Neural crest cell (in vitro differentiated cells): ENCODE measurements around the gene ITGB4. TPM values are rescaled to one million over a fixed set of nuclear protein-coding genes. Genes with fewer than 3 reads are reported as not detected.

Source experiments
- DNase-seq: peaks from one replicate; pipeline ENCODE4 v3.0.0; 2021; ENCODE audit warnings: low read depth, mixed read lengths, low spot score
- H3K27ac Mint-ChIP-seq: one replicate; pipeline ENCODE4 v1.8.0; 2021; ENCODE audit warnings: mild to moderate bottlenecking, mixed read lengths; ENCODE audit not compliant: unreplicated experiment
- H3K27me3 Mint-ChIP-seq: 2 replicates; pipeline ENCODE4 v1.8.0; 2021; ENCODE audit warnings: low read depth, mild to moderate bottlenecking, mixed read lengths
- H3K36me3 Mint-ChIP-seq: 2 replicates; pipeline ENCODE4 v1.8.0; 2021; ENCODE audit warnings: low read depth, mild to moderate bottlenecking, mixed read lengths
- H3K4me1 Mint-ChIP-seq: 2 replicates; pipeline ENCODE4 v1.8.0; 2021; ENCODE audit warnings: mixed read lengths
- H3K4me3 Mint-ChIP-seq: one replicate; pipeline ENCODE4 v1.8.0; 2021; ENCODE audit warnings: mild to moderate bottlenecking, mixed read lengths
- H3K9me3 Mint-ChIP-seq: 2 replicates; pipeline ENCODE4 v1.8.0; 2021; ENCODE audit warnings: mixed read lengths
- total RNA-seq: library from RNA; stranded (reverse); gene quantifications from 2 replicates; pipeline ENCODE4 v1.2.1, GENCODE V29; 2021
- TF ChIP-seq, protein P1 (sequence below): fragments of 200-600 bp; sonication (generic); conservative IDR thresholded peaks from 2 replicates; pipeline ENCODE4 v1.5.0; 2021; ENCODE audit warnings: antibody characterized with exemption, mild to moderate bottlenecking

The ITGB4 gene
- total RNA-seq, 1 donor from 2014 or later: 1.4 TPM

DNA sequence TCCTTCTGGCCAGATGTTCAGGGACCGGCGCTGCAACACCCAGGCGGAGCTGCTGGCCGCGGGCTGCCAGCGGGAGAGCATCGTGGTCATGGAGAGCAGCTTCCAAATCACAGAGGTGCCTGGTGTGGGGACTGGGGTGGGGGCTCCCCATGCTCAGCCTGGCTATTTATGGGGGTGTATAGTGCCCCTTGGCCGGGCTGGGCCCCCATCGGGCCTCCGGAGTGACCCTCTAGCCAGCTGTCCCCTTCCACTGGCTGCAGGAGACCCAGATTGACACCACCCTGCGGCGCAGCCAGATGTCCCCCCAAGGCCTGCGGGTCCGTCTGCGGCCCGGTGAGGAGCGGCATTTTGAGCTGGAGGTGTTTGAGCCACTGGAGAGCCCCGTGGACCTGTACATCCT, 6.1 kb downstream of the ITGB4 start:
- Mint-ChIP-seq H3K27me3 (peaks cover 10% of the 10 kb centered on the region), H3K9me3 (no peaks in the 10 kb centered on the region), H3K27ac (no peak overlapping the region), H3K4me3 (no peak overlapping the region), H3K4me1 (no peaks in the 10 kb centered on the region), H3K36me3 (no peaks in the 10 kb centered on the region)
- no peak for DNase-seq
- TF ChIP-seq, protein P1, sequence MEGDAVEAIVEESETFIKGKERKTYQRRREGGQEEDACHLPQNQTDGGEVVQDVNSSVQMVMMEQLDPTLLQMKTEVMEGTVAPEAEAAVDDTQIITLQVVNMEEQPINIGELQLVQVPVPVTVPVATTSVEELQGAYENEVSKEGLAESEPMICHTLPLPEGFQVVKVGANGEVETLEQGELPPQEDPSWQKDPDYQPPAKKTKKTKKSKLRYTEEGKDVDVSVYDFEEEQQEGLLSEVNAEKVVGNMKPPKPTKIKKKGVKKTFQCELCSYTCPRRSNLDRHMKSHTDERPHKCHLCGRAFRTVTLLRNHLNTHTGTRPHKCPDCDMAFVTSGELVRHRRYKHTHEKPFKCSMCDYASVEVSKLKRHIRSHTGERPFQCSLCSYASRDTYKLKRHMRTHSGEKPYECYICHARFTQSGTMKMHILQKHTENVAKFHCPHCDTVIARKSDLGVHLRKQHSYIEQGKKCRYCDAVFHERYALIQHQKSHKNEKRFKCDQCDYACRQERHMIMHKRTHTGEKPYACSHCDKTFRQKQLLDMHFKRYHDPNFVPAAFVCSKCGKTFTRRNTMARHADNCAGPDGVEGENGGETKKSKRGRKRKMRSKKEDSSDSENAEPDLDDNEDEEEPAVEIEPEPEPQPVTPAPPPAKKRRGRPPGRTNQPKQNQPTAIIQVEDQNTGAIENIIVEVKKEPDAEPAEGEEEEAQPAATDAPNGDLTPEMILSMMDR: no peak

DNA sequence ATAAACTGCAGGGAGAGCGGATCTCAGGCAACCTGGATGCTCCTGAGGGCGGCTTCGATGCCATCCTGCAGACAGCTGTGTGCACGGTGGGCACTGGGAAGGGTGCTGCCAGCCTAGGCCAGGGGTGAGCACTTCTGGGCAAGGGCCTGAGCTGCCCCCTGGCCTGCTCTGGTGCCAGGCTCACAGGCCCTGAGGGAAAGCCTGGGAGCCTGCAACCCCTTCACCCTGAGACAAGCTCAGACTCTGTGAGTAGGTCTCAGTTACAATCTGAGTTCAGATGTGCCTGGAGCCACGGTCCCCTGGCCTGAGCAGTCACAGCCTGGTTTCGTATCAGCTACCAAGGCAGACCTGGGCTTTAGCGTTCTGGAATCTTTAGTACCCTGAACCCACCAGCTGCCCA, 8.1 kb downstream of the ITGB4 start:
- DNase-seq: no peak
- Mint-ChIP-seq H3K4me1 (no peaks in the 10 kb centered on the region), H3K27ac (no peak overlapping the region), H3K27me3 (no peaks in the 10 kb centered on the region), H3K9me3 (no peaks in the 10 kb centered on the region), H3K36me3 (no peaks in the 10 kb centered on the region), H3K4me3 (no peak overlapping the region)
- TF ChIP-seq, protein P1: no peak

DNA sequence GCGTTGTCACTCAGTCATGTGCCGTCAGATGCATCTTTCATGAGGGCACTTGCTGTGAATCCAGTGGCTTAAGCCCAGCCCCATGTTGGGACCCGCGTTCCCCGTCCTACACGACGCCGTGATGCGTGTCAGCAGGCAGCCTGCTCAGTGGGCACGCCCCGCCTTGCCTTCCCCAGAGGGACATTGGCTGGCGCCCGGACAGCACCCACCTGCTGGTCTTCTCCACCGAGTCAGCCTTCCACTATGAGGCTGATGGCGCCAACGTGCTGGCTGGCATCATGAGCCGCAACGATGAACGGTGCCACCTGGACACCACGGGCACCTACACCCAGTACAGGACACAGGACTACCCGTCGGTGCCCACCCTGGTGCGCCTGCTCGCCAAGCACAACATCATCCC, 8.8 kb downstream of the ITGB4 start:
- Mint-ChIP-seq H3K27ac (no peak overlapping the region), H3K4me1 (no peaks in the 10 kb centered on the region)
- TF ChIP-seq, protein P1: no peak

DNA sequence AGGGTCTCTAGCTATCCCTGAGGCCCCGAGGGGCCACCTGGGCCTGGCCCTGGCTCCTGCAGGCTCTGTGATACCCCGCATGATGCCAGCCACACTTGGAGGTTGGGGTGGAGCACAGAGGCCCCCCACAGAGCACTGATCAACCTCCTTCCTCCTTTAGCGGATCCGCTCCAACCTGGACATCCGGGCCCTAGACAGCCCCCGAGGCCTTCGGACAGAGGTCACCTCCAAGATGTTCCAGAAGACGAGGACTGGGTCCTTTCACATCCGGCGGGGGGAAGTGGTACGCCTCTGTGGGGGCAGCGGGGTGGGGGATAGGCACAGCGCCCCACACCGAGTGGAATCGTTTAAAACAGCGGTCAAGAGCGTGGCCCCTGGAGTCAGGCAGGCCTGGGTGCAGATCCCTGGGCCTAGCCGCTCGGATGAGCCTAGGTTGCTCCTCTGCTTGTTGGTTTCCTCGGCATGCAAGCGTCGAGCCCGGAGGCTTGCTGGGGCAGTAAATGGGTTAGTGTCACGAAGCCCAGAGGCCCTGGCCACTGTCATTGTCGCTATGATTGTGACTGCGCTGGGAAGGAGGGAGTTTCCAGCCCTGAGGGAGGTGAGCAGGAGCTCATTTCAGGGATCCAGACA, 9.9 kb downstream of the ITGB4 start:
- Mint-ChIP-seq H3K4me3 (no peak overlapping the region), H3K27me3 (no peaks in the 10 kb centered on the region), H3K36me3 (no peaks in the 10 kb centered on the region), H3K4me1 (no peaks in the 10 kb centered on the region), H3K9me3 (no peaks in the 10 kb centered on the region), H3K27ac (no peak overlapping the region)
- TF ChIP-seq, protein P1: no peak
- DNase-seq: no peak

More for the DNA sequence above, 8.8 kb downstream of the ITGB4 start:
- no peak for DNase-seq
- no peaks in the 10 kb centered on the region for H3K27me3 Mint-ChIP-seq
- H3K36me3 Mint-ChIP-seq: no peaks in the 10 kb centered on the region
- H3K9me3 Mint-ChIP-seq: no peaks in the 10 kb centered on the region
- no peak overlapping the region for H3K4me3 Mint-ChIP-seq

DNA sequence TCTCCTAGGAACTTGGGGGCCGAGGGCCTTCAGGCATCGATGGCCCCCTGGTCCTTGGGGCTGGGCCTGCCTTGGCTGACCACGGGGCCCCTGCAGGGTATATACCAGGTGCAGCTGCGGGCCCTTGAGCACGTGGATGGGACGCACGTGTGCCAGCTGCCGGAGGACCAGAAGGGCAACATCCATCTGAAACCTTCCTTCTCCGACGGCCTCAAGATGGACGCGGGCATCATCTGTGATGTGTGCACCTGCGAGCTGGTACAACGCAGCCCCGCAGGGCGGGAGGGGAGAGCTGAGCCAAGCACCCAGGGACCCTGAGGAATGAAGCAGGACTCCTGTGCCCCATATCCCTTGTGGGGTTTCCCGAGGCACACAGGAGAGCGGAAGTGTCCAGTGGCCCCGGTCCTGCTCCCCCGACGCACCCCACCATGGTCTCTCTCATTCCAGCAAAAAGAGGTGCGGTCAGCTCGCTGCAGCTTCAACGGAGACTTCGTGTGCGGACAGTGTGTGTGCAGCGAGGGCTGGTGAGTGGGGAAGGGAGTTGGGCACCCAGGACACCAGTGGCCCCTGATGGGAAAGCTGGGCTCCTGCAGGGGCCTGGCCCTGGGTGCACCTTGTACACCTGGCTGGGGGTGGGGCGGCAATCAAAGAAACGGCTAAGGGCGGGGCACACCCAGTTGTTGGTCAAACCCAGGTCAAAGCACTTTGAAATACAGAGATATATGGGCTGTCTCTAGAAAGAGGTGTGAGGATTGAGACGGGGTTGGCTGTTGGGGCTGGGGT, 10.6 kb downstream of the ITGB4 start:
- TF ChIP-seq, protein P1: no peak
- no peak overlapping the region for H3K4me3 Mint-ChIP-seq
- H3K4me1 Mint-ChIP-seq: no peaks in the 10 kb centered on the region
- no peak for DNase-seq
- no peak overlapping the region for H3K27ac Mint-ChIP-seq
- H3K27me3 Mint-ChIP-seq: no peaks in the 10 kb centered on the region
- H3K36me3 Mint-ChIP-seq: no peaks in the 10 kb centered on the region
- H3K9me3 Mint-ChIP-seq: no peaks in the 10 kb centered on the region
